ENCODE data around the gene MVB12B.

MVB12B gene

GRCh38 chr9:126303488-126303887 lies 23.1 kb upstream of the MVB12B start:
- Histone ChIP-seq H3K4me3 (ENCODE audit: low read depth, low read length) (no peak overlapping the region), H3K79me2 (ENCODE audit: control insufficient read depth, insufficient read depth, low read length, unreplicated experiment) (no peaks in the 10 kb centered on the region), H3K4me1 (ENCODE audit: control insufficient read depth, insufficient read depth, low read length, unreplicated experiment) (no peaks in the 10 kb centered on the region), H3K27me3 (ENCODE audit: insufficient read depth, low read length) (0 out of 2 replicates have a peak, but pooled peaks cover 7% of the 10 kb centered on the region), H3K36me3 (ENCODE audit: insufficient read depth, low read length) (no peaks in the 10 kb centered on the region), H3K27ac (ENCODE audit: low read depth, low read length) (no peak overlapping the region), H2AFZ (ENCODE audit: low read length, unreplicated experiment) (no peak overlapping the region)

- no peaks in the 10 kb centered on the region for H3K4me1 ChIP-seq (ENCODE audit: control insufficient read depth, insufficient read depth, low read length, unreplicated experiment)
- no peak overlapping the region for H3K4me3 ChIP-seq (ENCODE audit: low read depth, low read length)
- H3K79me2 ChIP-seq (ENCODE audit: control insufficient read depth, insufficient read depth, low read length, unreplicated experiment) = no peaks in the 10 kb centered on the region
- no peak overlapping the region for H3K27ac ChIP-seq (ENCODE audit: low read depth, low read length)
- no peaks in the 10 kb centered on the region for H3K36me3 ChIP-seq (ENCODE audit: insufficient read depth, low read length)
- 0 out of 2 replicates have a peak, but pooled peaks cover 4% of the 10 kb centered on the region for H3K27me3 ChIP-seq (ENCODE audit: insufficient read depth, low read length)
- H2AFZ ChIP-seq (ENCODE audit: low read length, unreplicated experiment) = no peak overlapping the region
These were observed 22.2 kb upstream of the MVB12B start for GRCh38 chr9:126304207-126304970.

DNA sequence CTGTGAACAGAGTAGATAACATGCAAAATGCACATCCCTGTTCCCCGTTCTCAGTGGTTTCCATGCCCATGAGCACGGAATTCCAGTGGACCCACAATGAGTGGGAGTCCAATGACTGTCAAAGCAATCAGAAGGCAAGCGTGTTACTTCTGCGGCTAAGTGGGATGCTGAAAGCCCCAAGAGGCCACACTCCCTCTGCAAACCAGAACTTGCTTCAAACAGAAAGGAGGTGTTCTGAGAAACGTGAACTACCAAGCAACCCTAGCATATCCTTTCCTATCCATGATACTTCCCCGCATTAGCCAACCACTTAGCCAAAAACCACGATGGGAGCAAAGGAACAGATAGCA lies 21.7 kb upstream of the MVB12B start:
- Histone ChIP-seq H3K4me1 (ENCODE audit: control insufficient read depth, insufficient read depth, low read length, unreplicated experiment) (no peaks in the 10 kb centered on the region), H3K79me2 (ENCODE audit: control insufficient read depth, insufficient read depth, low read length, unreplicated experiment) (no peaks in the 10 kb centered on the region), H3K27me3 (ENCODE audit: insufficient read depth, low read length) (peaks cover 3% of the 10 kb centered on the region; the same call in 1 of the 2 replicates), H3K4me3 (ENCODE audit: low read depth, low read length) (no peak overlapping the region), H3K36me3 (ENCODE audit: insufficient read depth, low read length) (no peaks in the 10 kb centered on the region), H3K27ac (ENCODE audit: low read depth, low read length) (no peak overlapping the region), H2AFZ (ENCODE audit: low read length, unreplicated experiment) (no peak overlapping the region)

GRCh38 chr9:126306071-126306647 lies 20.5 kb upstream of the MVB12B start:
- peaks cover 5% of the 10 kb centered on the region; the same call in 1 of the 2 replicates for H3K27me3 ChIP-seq (ENCODE audit: insufficient read depth, low read length)
- no peak overlapping the region for H3K27ac ChIP-seq (ENCODE audit: low read depth, low read length)
- H3K79me2 ChIP-seq (ENCODE audit: control insufficient read depth, insufficient read depth, low read length, unreplicated experiment) = no peaks in the 10 kb centered on the region
- no peak overlapping the region for H2AFZ ChIP-seq (ENCODE audit: low read length, unreplicated experiment)
- no peaks in the 10 kb centered on the region for H3K4me1 ChIP-seq (ENCODE audit: control insufficient read depth, insufficient read depth, low read length, unreplicated experiment)
- no peak overlapping the region for H3K4me3 ChIP-seq (ENCODE audit: low read depth, low read length)
- H3K36me3 ChIP-seq (ENCODE audit: insufficient read depth, low read length) = no peaks in the 10 kb centered on the region

GRCh38 chr9:126307322-126308061 lies 19.1 kb upstream of the MVB12B start:
- no peak overlapping the region for H2AFZ ChIP-seq (ENCODE audit: low read length, unreplicated experiment)
- peaks cover 11% of the 10 kb centered on the region for H3K27me3 ChIP-seq (ENCODE audit: insufficient read depth, low read length)
- H3K27ac ChIP-seq (ENCODE audit: low read depth, low read length) = no peak overlapping the region
- H3K36me3 ChIP-seq (ENCODE audit: insufficient read depth, low read length) = no peaks in the 10 kb centered on the region
- H3K79me2 ChIP-seq (ENCODE audit: control insufficient read depth, insufficient read depth, low read length, unreplicated experiment) = no peaks in the 10 kb centered on the region
- H3K4me1 ChIP-seq (ENCODE audit: control insufficient read depth, insufficient read depth, low read length, unreplicated experiment) = no peaks in the 10 kb centered on the region
- no peak overlapping the region for H3K4me3 ChIP-seq (ENCODE audit: low read depth, low read length)

GRCh38 chr9:126309427-126310189 lies 17.0 kb upstream of the MVB12B start:
- Histone ChIP-seq H3K36me3 (ENCODE audit: insufficient read depth, low read length) (no peaks in the 10 kb centered on the region), H3K27me3 (ENCODE audit: insufficient read depth, low read length) (peaks cover 15% of the 10 kb centered on the region), H3K27ac (ENCODE audit: low read depth, low read length) (no peak overlapping the region), H3K79me2 (ENCODE audit: control insufficient read depth, insufficient read depth, low read length, unreplicated experiment) (no peaks in the 10 kb centered on the region), H3K4me3 (ENCODE audit: low read depth, low read length) (no peak overlapping the region), H2AFZ (ENCODE audit: low read length, unreplicated experiment) (no peak overlapping the region), H3K4me1 (ENCODE audit: control insufficient read depth, insufficient read depth, low read length, unreplicated experiment) (no peaks in the 10 kb centered on the region)

- Histone ChIP-seq H3K27me3 (ENCODE audit: insufficient read depth, low read length) (peaks cover 32% of the 10 kb centered on the region), H3K36me3 (ENCODE audit: insufficient read depth, low read length) (no peaks in the 10 kb centered on the region), H3K4me3 (ENCODE audit: low read depth, low read length) (no peak overlapping the region), H3K4me1 (ENCODE audit: control insufficient read depth, insufficient read depth, low read length, unreplicated experiment) (no peaks in the 10 kb centered on the region), H2AFZ (ENCODE audit: low read length, unreplicated experiment) (no peak overlapping the region), H3K79me2 (ENCODE audit: control insufficient read depth, insufficient read depth, low read length, unreplicated experiment) (no peaks in the 10 kb centered on the region), H3K27ac (ENCODE audit: low read depth, low read length) (no peak overlapping the region)
These were observed 13.8 kb upstream of the MVB12B start for GRCh38 chr9:126312584-126313551.

DNA sequence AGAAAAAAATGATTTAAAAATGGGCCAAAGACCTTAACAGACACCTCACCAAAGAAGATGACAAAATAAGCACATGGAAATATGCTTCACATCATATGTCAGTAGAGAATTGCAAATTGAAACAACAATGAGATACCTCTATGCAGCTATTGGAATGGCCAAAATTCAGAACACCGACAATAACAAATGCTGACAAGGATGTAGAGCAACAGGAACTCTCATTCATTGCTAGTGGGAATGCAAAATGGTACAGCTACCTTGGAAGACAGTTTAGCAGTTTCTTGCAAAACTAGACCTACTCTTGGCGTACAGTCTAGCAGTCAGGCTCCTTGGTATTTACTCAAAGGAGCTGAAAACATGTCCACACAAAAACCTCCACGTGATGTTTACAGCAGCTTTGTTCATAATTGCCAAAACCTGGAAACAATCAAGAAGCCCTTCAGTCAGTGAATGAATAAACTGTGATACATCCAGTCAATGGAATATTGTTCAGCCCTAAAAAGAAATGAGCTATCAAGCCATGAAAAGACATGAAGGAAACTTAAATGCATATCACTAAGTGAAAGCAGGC lies 10.5 kb upstream of the MVB12B start:
- no peak overlapping the region for H2AFZ ChIP-seq (ENCODE audit: low read length, unreplicated experiment)
- no peak overlapping the region for H3K27ac ChIP-seq (ENCODE audit: low read depth, low read length)

GRCh38 chr9:126317513-126317912 lies 9.1 kb upstream of the MVB12B start:
- Histone ChIP-seq H3K36me3 (ENCODE audit: insufficient read depth, low read length) (no peaks in the 10 kb centered on the region), H3K27ac (ENCODE audit: low read depth, low read length) (no peak overlapping the region), H2AFZ (ENCODE audit: low read length, unreplicated experiment) (no peak overlapping the region), H3K27me3 (ENCODE audit: insufficient read depth, low read length) (peaks cover 30% of the 10 kb centered on the region), H3K4me1 (ENCODE audit: control insufficient read depth, insufficient read depth, low read length, unreplicated experiment) (no peaks in the 10 kb centered on the region), H3K4me3 (ENCODE audit: low read depth, low read length) (no peak overlapping the region), H3K79me2 (ENCODE audit: control insufficient read depth, insufficient read depth, low read length, unreplicated experiment) (no peaks in the 10 kb centered on the region)

More for the DNA sequence above, 10.5 kb upstream of the MVB12B start:
- H3K79me2 ChIP-seq (ENCODE audit: control insufficient read depth, insufficient read depth, low read length, unreplicated experiment) = no peaks in the 10 kb centered on the region
- no peaks in the 10 kb centered on the region for H3K4me1 ChIP-seq (ENCODE audit: control insufficient read depth, insufficient read depth, low read length, unreplicated experiment)
- H3K27me3 ChIP-seq (ENCODE audit: insufficient read depth, low read length) = peaks cover 36% of the 10 kb centered on the region
- H3K4me3 ChIP-seq (ENCODE audit: low read depth, low read length) = no peak overlapping the region
- H3K36me3 ChIP-seq (ENCODE audit: insufficient read depth, low read length) = no peaks in the 10 kb centered on the region

All from ACC112 (cell line).